Glomerular endothelial cell (primary cell): Measurements from ENCODE around the gene CXorf49. TPM values are rescaled to one million over a fixed set of nuclear protein-coding genes. Genes with fewer than 3 reads are reported as not detected.
"Not testable (repeated sequence)": the region's sequence is repeated elsewhere in the genome, so short reads cannot be mapped to it uniquely, and the experiment has no call there.

ENCODE experiments used
- DNase-seq: peaks from one replicate; pipeline ENCODE4 v3.0.0-alpha.2; 2011; ENCODE audit warnings: low read depth, low spot score; ENCODE audit errors: extremely low read depth
- total RNA-seq: library from RNA; depleted of rRNA; stranded (reverse); fragments of >200 nt; gene quantifications from 2 replicates; pipeline ENCODE4 v1.2.3, GENCODE V29; 2015

The CXorf49 gene
- not detected in 2 replicates for total RNA-seq

DNA sequence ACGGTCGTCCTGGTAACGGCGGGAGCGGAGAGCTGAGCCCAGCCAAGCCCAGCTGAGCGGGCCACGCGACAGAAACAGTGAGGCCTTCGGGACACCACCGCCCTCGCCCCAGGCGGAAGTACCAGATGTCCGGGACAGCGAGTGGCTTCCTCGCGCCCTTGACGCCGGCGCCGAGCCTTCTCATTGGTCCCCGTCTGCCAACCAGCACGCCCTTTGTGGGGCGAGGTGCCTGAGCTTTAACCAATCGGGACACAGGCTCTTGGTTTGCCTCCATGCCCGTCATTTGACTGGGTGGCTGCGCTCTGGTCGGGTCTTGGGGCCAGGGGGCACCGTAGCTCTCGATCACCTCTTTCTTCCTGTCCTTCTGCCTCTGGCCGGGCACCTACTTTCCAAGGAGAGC is at the start of gene CXorf49:
Gene CXorf49, minus strand, starts transcription at position 101 of the 400 bp plus-strand sequence. CDS start 134 bp downstream, outside the sequence.
- not testable (repeated sequence) for DNase-seq

DNA sequence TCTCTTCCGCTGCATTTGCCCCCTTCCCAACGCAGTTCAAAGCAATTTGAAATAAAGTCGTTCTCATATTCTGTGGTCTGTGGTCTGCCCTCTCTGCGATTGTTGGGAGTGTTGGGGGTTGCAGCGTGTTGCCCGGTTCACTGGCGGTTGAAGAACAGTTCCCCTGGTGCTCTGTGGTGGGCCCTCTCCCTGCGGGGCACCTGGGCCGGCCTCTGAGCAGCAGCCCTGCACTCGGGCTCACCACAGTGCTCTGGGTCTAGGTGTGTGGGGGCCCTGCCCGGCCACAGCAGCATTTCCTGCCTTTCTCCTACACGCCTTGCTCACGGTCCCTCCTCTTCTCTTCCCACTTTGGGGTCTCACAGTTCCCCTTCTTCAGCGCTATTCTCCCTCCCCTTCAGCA is 49.0 kb upstream of the CXorf49 start:
- DNase-seq, result not testable (repeated sequence)

DNA sequence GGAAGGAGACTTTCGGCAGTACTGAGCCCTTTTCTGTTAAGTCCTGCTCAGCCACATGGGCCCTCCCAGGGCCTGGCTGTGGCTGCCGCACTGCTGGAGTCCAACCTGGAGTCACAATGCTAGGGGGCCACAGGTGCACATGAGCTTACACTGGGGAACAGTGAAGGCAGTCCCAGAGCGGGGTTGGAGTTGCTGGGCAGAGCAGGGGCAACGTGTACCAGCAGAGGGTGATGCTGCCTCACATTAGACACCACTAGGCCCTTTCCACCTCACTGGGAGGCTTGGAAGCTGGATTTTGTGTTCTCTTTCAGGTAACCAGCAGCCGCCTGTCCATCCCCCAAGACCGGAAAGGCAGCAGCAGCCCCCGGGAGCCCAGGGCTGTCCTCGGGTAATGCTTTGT is 47.5 kb upstream of the CXorf49 start:
- DNase-seq, result not testable (repeated sequence)

DNA sequence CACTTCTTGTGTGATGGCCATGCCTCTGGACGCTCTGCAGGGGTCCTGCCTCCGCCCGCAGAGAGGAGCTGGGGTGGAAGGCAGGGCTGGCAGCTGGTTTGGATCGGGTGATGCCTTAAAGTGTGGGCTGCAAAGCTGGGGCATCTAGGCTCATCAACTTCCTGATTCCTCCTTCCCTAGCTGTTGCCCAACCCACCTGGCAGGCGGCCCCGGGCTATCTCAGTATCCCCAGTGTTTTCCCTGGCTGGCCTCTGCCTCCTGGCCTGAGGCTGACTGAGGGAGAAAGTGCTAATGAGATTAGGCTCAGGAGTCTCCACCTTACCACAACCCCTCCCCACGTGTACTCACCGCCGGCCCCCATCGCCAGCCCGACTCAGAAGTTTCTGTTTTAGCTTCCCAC is 46.7 kb upstream of the CXorf49 start:
- DNase-seq, result not testable (repeated sequence)

DNA sequence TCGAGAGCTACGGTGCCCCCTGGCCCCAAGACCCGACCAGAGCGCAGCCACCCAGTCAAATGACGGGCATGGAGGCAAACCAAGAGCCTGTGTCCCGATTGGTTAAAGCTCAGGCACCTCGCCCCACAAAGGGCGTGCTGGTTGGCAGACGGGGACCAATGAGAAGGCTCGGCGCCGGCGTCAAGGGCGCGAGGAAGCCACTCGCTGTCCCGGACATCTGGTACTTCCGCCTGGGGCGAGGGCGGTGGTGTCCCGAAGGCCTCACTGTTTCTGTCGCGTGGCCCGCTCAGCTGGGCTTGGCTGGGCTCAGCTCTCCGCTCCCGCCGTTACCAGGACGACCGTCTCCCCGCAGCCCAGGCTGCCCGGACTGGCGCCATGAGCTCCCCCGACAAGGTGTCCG is 45.0 kb upstream of the CXorf49 start, which contains the start of gene CXorf49B:
Gene CXorf49B, plus strand, starts transcription at position 301 of the 400 bp plus-strand sequence. Its CDS starts 75 bp downstream, at position 376.
- DNase-seq, result not testable (repeated sequence)

GRCh38 chrX:71760688-71761281 is 42.7 kb upstream of the CXorf49 start:
- not testable (repeated sequence) for DNase-seq

GRCh38 chrX:71720289-71720886 is 2.3 kb upstream of the CXorf49 start:
- not testable (repeated sequence) for DNase-seq

DNA sequence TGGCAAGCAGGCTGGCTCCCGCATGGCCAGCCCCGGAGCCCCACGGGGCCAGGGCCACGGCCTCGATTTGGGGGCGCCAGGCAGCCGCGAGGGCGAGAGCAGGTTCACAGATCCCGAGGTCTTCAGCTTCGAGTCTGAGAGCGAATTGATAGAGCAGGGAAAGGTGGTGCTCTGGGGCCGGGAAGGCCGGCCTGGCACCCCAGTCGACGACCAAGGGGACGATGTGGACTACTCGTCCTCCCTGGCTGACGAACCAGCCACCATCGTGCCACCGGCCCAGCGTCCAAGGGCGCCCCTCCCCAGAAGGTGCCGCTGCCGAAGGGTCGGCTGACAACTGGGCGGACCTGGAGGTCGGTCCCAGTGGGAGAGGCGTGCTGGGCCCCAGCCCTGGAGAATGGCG is 1.1 kb upstream of the CXorf49 start:
- not testable (repeated sequence) for DNase-seq

GRCh38 chrX:71716323-71716722 is 1.8 kb downstream of the CXorf49 start:
- DNase-seq, result not testable (repeated sequence)

DNA sequence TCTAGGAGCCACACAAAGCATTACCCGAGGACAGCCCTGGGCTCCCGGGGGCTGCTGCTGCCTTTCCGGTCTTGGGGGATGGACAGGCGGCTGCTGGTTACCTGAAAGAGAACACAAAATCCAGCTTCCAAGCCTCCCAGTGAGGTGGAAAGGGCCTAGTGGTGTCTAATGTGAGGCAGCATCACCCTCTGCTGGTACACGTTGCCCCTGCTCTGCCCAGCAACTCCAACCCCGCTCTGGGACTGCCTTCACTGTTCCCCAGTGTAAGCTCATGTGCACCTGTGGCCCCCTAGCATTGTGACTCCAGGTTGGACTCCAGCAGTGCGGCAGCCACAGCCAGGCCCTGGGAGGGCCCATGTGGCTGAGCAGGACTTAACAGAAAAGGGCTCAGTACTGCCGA is 2.5 kb downstream of the CXorf49 start:
- DNase-seq, result not testable (repeated sequence)

GRCh38 chrX:71714064-71714463 is 4.0 kb downstream of the CXorf49 start:
- DNase-seq, result not testable (repeated sequence)

DNA sequence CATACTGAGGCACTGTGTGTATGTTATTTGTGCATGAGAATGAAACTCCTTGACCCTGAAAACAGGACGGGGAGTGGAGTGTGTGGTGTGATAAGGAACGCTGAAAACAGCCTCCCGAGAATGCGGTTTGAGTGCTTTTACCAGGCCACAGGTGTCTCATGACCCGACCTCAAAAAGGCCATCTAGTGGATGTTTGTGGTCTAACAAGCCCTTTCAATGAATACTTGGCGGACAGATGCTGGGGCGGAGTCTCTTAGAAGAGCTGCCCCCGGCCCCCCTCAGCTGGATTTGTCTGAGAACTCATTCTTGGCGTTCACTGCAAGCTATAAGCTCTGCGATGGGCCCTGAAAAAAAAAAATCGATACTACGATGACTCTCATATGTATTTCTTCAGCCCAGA is 15.2 kb downstream of the CXorf49 start:
- DNase-seq, result not testable (repeated sequence)

- DNase-seq, result not testable (repeated sequence)
These were observed 19.1 kb downstream of the CXorf49 start for GRCh38 chrX:71699023-71699344.

GRCh38 chrX:71698299-71699022 is 19.6 kb downstream of the CXorf49 start:
- DNase-seq, result not testable (repeated sequence)

- not testable (repeated sequence) for DNase-seq
These were observed 20.4 kb downstream of the CXorf49 start for GRCh38 chrX:71697466-71698298.

DNA sequence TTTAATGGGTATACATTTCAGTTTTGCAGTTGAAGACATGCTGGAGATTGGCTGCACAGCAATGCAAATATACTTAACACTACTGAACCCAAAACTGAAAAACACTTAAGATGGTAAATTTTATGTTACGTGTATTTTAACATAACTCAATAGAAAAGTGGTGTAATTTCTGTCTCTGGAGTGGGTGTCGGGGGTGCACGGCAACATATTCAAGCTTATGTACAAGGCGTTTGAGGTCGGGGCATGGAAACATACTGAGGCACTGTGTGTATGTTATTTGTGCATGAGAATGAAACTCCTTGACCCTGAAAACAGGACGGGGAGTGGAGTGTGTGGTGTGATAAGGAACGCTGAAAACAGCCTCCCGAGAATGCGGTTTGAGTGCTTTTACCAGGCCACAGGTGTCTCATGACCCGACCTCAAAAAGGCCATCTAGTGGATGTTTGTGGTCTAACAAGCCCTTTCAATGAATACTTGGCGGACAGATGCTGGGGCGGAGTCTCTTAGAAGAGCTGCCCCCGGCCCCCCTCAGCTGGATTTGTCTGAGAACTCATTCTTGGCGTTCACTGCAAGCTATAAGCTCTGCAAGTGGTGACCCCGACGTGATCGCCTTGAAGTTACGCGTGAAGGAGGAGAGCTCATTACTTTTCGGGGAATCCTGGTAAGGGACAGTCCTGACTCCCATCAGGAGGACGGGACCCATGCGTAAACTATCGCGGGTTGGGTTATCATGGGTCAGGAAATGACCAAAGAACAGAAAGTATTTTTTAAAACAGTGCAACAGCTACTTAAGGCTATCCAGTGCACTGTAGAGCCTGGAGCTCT is 21.2 kb downstream of the CXorf49 start:
- not testable (repeated sequence) for DNase-seq

DNA sequence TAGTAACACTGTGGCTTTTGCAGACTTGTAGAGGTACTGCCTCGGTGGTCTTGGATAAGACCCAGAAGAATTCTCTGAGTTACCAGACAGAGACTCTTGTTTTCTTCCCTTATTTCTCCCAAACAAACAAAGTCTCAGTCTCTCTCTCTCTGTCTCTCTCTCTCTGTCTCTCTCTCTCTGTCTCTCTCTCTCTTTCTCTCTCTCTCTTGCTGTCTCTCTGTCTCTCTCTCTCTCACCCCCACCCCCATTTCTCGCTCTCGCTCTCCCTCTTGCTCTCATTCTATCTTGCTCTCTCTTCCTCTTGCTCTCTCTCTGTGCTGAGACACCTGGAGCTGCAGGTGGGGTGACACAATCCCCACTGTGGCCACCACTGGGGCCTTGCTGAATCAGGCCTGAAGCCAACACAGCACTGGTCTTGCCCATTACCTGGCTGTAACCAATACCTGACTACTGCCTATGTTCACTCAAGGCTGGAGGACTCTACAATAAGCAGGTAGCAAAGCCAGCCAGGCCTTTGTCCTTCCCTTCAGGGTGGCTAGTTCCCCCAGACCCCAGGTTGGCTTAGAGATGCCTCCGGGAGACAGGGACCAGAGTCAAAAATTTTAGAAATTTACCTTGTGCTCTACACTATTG is 38.4 kb downstream of the CXorf49 start:
- no peak for DNase-seq

- not testable (repeated sequence) for DNase-seq
These were observed 40.9 kb downstream of the CXorf49 start for GRCh38 chrX:71677195-71677594.

DNA sequence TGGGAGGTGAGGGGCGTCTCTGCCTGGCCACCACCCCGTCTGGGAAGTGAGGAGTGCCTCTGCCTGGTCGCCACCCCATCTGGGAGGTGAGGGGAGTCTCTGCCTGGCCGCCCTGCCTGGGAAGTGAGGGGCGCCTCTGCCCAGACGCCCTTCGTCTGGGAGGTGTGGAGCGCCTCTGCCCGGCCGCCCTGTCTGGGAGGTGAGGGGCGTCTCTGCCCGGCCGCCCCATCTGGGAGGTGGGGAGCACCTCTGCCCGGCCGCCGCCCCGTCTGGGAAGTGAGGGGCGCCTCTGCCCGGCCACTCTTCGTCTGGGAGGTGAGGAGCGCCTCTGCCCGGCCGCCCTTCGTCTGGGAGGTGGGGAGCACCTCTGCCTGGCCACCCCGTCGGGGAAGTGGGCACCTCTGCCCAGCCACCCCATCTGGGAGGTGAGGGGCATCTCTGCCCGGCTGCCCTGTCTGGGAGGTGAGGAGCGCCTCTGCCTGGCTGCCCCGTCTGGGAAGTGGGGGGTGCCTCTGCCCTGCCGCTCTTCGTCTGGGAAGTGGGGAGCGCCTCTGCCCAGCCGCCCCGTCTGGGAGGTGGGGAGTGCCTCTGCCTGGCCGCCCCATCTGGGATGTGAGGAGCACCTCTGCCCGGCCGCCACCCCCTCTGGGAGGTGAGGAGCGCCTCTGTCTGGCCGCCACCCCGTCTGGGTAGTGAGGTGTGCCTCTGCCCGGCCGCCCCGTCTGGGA is 41.9 kb downstream of the CXorf49 start:
- not testable (repeated sequence) for DNase-seq
